RWPE2 (cell line): ENCODE measurements around the gene CCSER1.
A peak's percentile ranks its signal among the peaks of the same experiment; 100 is the strongest.

Source experiments
- ATAC-seq: fragments of 200-7000 bp; cut with Tn5 transposase; 3 replicates; pipeline ENCODE4 v1.9.1; 2021; ENCODE audit warnings: low read depth
- DNase-seq: peaks from one replicate; pipeline ENCODE4 v3.0.0-alpha.2; 2020; ENCODE audit warnings: low spot score
- H3K27ac ChIP-seq: fragments of 450-650 bp; 2 replicates; pipeline ENCODE4 v1.5.1; 2017; ENCODE audit warnings: mild to moderate bottlenecking; ENCODE audit not compliant: poor library complexity, severe bottlenecking
- H3K27me3 ChIP-seq: fragments of 250-450 bp; sonication (Bioruptor Pico); 2 replicates; pipeline ENCODE4 v1.5.1; 2021; ENCODE audit warnings: mild to moderate bottlenecking, moderate library complexity; ENCODE audit not compliant: insufficient read depth, poor library complexity, severe bottlenecking
- H3K36me3 ChIP-seq: fragments of 250-450 bp; sonication (Bioruptor Pico); 2 replicates; pipeline ENCODE4 v1.5.1; 2020; ENCODE audit warnings: low read depth, mild to moderate bottlenecking, moderate library complexity
- H3K4me1 ChIP-seq: fragments of 250-450 bp; sonication (Bioruptor Pico); 2 replicates; pipeline ENCODE4 v1.5.1; 2021; ENCODE audit warnings: mild to moderate bottlenecking, moderate library complexity; ENCODE audit not compliant: insufficient read depth, poor library complexity, severe bottlenecking
- H3K4me3 ChIP-seq: fragments of 250-450 bp; sonication (Bioruptor Pico); 2 replicates; pipeline ENCODE4 v1.5.1; 2021; ENCODE audit warnings: mild to moderate bottlenecking, moderate library complexity; ENCODE audit not compliant: severe bottlenecking
- H3K9me3 ChIP-seq: fragments of 250-450 bp; sonication (Bioruptor Pico); 2 replicates; pipeline ENCODE4 v1.5.1; 2021; ENCODE audit warnings: mild to moderate bottlenecking, moderate library complexity; ENCODE audit not compliant: severe bottlenecking
- TF ChIP-seq, protein P1 (sequence below): fragments of 450-650 bp; IDR thresholded peaks from one replicate; pipeline ENCODE4 v1.5.1; 2017; ENCODE audit warnings: mild to moderate bottlenecking, moderate library complexity; ENCODE audit not compliant: poor library complexity, severe bottlenecking

CCSER1 gene

GRCh38 chr4:90792696-90793095 is 665.5 kb downstream of the CCSER1 start:
- no peaks in the 10 kb centered on the region for H3K4me1 ChIP-seq
- no peaks in the 10 kb centered on the region for H3K9me3 ChIP-seq
- TF ChIP-seq, protein P1, sequence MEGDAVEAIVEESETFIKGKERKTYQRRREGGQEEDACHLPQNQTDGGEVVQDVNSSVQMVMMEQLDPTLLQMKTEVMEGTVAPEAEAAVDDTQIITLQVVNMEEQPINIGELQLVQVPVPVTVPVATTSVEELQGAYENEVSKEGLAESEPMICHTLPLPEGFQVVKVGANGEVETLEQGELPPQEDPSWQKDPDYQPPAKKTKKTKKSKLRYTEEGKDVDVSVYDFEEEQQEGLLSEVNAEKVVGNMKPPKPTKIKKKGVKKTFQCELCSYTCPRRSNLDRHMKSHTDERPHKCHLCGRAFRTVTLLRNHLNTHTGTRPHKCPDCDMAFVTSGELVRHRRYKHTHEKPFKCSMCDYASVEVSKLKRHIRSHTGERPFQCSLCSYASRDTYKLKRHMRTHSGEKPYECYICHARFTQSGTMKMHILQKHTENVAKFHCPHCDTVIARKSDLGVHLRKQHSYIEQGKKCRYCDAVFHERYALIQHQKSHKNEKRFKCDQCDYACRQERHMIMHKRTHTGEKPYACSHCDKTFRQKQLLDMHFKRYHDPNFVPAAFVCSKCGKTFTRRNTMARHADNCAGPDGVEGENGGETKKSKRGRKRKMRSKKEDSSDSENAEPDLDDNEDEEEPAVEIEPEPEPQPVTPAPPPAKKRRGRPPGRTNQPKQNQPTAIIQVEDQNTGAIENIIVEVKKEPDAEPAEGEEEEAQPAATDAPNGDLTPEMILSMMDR: no peak
- H3K36me3 ChIP-seq: no peaks in the 10 kb centered on the region
- no peak overlapping the region for H3K4me3 ChIP-seq
- no peaks in the 10 kb centered on the region for H3K27me3 ChIP-seq
- DNase-seq (no peak), ATAC-seq (no peak)
- H3K27ac ChIP-seq: no peak overlapping the region

DNA sequence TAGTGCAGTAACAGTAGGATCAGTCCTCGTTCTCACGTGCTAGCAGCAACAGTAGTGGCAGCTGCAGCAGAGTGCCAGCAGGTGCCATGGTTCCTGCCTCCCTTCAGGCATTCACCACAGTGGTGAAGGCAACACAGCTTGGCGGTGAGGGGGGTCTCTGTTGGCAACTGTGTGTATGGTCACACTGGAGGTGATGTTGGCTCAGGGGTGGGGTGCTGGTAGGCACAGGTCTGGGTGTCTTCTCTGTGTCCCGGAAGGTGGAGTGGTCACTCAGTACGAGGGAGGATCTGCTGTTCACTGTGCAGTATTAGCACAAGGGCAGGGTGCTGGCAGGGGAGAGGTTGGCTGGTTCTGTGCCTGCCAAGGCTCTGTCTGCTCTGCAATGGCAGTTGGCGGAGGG is 671.8 kb downstream of the CCSER1 start:
- H3K36me3 ChIP-seq: no peaks in the 10 kb centered on the region
- no peaks in the 10 kb centered on the region for H3K4me1 ChIP-seq
- DNase-seq (no peak), ATAC-seq (no peak)
- H3K27ac ChIP-seq: no peak overlapping the region
- H3K27me3 ChIP-seq: no peaks in the 10 kb centered on the region
- TF ChIP-seq, protein P1: no peak
- H3K9me3 ChIP-seq: no peaks in the 10 kb centered on the region
- H3K4me3 ChIP-seq: no peak overlapping the region

DNA sequence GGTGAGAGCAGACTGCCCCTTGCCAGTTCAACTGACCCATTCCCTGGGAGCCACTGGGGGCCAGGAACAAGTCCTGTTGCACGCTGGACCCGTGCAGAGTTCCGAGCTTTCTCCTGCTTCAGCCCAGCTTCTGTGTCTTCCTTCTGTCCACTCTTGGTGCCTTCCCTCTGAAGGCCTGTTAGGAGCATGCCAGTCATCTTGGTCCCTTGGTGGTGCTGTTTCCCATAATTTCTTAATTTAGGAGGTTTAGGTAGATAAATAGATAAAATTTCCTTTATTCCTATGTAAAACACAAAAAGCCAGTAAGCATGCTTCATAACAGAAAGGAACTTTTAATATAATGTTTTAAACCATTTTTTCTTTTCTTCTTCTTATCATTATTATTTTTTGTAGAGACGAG is 672.7 kb downstream of the CCSER1 start:
- Histone ChIP-seq H3K4me3 (no peak overlapping the region), H3K4me1 (no peaks in the 10 kb centered on the region), H3K36me3 (no peaks in the 10 kb centered on the region), H3K9me3 (no peaks in the 10 kb centered on the region), H3K27ac (no peak overlapping the region), H3K27me3 (no peaks in the 10 kb centered on the region)
- no peak for ATAC-seq
- DNase-seq: no peak
- TF ChIP-seq, protein P1: peak; percentile 15

- DNase-seq (no peak), ATAC-seq (no peak)
- TF ChIP-seq, protein P1: no peak
- no peaks in the 10 kb centered on the region for H3K4me1 ChIP-seq
- H3K27me3 ChIP-seq: no peaks in the 10 kb centered on the region
- H3K36me3 ChIP-seq: no peaks in the 10 kb centered on the region
- no peak overlapping the region for H3K4me3 ChIP-seq
- H3K9me3 ChIP-seq: no peaks in the 10 kb centered on the region
- H3K27ac ChIP-seq: no peak overlapping the region
Observed at GRCh38 chr4:90815569-90815968, 688.4 kb downstream of the CCSER1 start.

DNA sequence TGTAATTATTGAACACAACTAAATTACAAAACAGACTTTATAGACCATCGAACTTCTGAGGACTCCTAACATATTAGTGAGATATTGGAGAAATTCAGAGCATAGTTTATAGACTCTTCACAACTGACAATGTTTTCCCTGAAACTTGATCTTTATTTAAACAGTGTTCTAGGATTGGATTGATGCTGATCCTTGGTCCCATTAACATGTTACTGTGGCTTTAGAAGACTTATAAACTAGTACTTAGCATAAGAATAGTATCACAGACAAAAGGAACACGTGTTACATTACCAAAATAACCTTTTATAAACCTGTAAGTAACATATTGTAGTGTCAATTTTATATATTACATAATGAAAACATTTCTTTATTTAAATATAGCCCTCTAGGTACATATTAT is 689.6 kb downstream of the CCSER1 start:
- Histone ChIP-seq H3K9me3 (no peaks in the 10 kb centered on the region), H3K36me3 (no peaks in the 10 kb centered on the region), H3K4me1 (no peaks in the 10 kb centered on the region), H3K4me3 (no peak overlapping the region), H3K27me3 (no peaks in the 10 kb centered on the region), H3K27ac (no peak overlapping the region)
- TF ChIP-seq, protein P1: no peak
- ATAC-seq (no peak), DNase-seq (no peak)
